ENCODE results near the gene URB2. TPM values are rescaled to one million over a fixed set of nuclear protein-coding genes. Genes with fewer than 3 reads are reported as not detected.

Gene URB2
- total and polyA plus RNA-seq, 2 donors (not counting 3 experiments of a cell fraction or from before 2014, with no cell fraction given): 4.7 to 12.4 TPM

DNA sequence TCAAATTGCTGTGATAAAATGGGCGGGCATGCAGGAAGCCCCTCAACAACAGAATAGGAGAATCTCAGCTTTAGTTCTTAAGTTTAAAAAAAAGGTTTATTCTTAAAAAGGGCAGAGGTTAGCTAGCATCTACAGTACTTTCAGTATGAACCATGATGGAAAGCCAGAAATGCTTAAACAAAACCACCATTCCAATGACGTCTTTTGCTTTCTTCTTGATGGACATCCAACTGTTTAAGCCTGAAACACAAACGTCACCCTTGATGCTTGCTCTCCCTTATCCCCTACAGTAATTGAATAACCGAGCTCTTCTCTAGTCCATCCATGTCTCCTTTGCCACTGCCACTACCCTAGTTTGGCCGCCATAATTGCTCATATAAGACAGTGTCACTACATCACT, 25.8 kb upstream of the URB2 start:
- no peaks in the 10 kb centered on the region for H3K4me1 ChIP-seq (ENCODE audit: control insufficient read depth, extremely low read depth, insufficient read depth, low read length)
- H3K27me3 ChIP-seq (ENCODE audit: control insufficient read depth in 2 of 2, insufficient read depth in 2 of 2, low read length in 2 of 2): no peaks in the 10 kb centered on the region
- peaks cover 22% of the 10 kb centered on the region for H3K79me2 ChIP-seq (ENCODE audit: control insufficient read depth, insufficient read depth, low read length)
- ChIA-PET POLR2A (no interaction called here), CTCF (no interaction called here)
- H3K9me3 ChIP-seq (replicated peaks; ENCODE audit: control insufficient read depth, insufficient read depth, low read length): no peaks in the 10 kb centered on the region
- no peak overlapping the region for H3K4me2 ChIP-seq (ENCODE audit: insufficient read depth, low read length)
- no peak for TF ChIP-seq POLR2AphosphoS5 (IDR thresholded peaks at IDR 0.05; ENCODE audit: insufficient read depth, low read depth, low read length)
- no peak for TF ChIP-seq POLR2A (IDR thresholded peaks at IDR 0.05; ENCODE audit: low read depth, low read length)
- TF ChIP-seq GATA2 (IDR thresholded peaks at IDR 0.05; ENCODE audit: insufficient read depth, insufficient read length, low read depth, low read length): no peak
- TF ChIP-seq, protein P1, sequence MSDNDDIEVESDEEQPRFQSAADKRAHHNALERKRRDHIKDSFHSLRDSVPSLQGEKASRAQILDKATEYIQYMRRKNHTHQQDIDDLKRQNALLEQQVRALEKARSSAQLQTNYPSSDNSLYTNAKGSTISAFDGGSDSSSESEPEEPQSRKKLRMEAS (IDR thresholded peaks at IDR 0.05; ENCODE audit: insufficient read depth, insufficient read length): no peak
- no peak for TF ChIP-seq JUN (IDR thresholded peaks at IDR 0.05; ENCODE audit: borderline replicate concordance, insufficient read depth, insufficient read length, low read depth)
- TF ChIP-seq, protein P2, sequence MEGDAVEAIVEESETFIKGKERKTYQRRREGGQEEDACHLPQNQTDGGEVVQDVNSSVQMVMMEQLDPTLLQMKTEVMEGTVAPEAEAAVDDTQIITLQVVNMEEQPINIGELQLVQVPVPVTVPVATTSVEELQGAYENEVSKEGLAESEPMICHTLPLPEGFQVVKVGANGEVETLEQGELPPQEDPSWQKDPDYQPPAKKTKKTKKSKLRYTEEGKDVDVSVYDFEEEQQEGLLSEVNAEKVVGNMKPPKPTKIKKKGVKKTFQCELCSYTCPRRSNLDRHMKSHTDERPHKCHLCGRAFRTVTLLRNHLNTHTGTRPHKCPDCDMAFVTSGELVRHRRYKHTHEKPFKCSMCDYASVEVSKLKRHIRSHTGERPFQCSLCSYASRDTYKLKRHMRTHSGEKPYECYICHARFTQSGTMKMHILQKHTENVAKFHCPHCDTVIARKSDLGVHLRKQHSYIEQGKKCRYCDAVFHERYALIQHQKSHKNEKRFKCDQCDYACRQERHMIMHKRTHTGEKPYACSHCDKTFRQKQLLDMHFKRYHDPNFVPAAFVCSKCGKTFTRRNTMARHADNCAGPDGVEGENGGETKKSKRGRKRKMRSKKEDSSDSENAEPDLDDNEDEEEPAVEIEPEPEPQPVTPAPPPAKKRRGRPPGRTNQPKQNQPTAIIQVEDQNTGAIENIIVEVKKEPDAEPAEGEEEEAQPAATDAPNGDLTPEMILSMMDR (IDR thresholded peaks at IDR 0.05; ENCODE audit: extremely low read depth in 1 of 2, insufficient read depth in 1 of 2, low read depth in 1 of 2, low read length in 2 of 2): no peak
- no peak for TF ChIP-seq EZH2 (IDR thresholded peaks at IDR 0.05; ENCODE audit: borderline replicate concordance, low read depth, low read length, severe bottlenecking)
- TF ChIP-seq MYC (IDR thresholded peaks at IDR 0.05; ENCODE audit: low read depth, low read length): no peak
- no peak for TF ChIP-seq FOS (IDR thresholded peaks at IDR 0.05; ENCODE audit: borderline replicate concordance, insufficient read depth, low read length)
- no peak overlapping the region for H3K4me3 ChIP-seq (replicated peaks in 1 of 3; ENCODE audit: insufficient read depth in 1 of 3, low read depth in 1 of 3, low read length in 3 of 3)
- peaks cover 3 to 5% of the 10 kb centered on the region in 2 experiments for H3K36me3 ChIP-seq (ENCODE audit: control insufficient read depth in 2 of 2, extremely low read depth in 1 of 2, insufficient read depth in 2 of 2, low read length in 2 of 2)
- FAIRE-seq: no peak
- no peaks in the 10 kb centered on the region for H4K20me1 ChIP-seq (replicated peaks; ENCODE audit: control insufficient read depth, extremely low read depth, insufficient read depth, low read length)
- H3K27ac ChIP-seq (ENCODE audit: insufficient read depth, low read depth, low read length): no peak overlapping the region
- H2AFZ ChIP-seq (ENCODE audit: low read depth, low read length): no peak overlapping the region
- dilution Hi-C loops (cut with MboI; ENCODE audit: extremely low pct_ligation_motif_present, low sequenced_read_pairs): no loop called here
- intact Hi-C loops (cut with micrococcal nuclease): no loop called here
- BruUV-seq (replicated peaks): no TSS peak
- no peaks in the 10 kb centered on the region for H3K9me1 ChIP-seq (replicated peaks; ENCODE audit: control insufficient read depth, extremely low read depth, insufficient read depth, low read length)
- DNase-seq (ENCODE audit: low read depth, low spot score): no peak
- H3K9ac ChIP-seq (replicated peaks; ENCODE audit: extremely low read depth, insufficient read depth, low read length): no peak overlapping the region

All from endothelial cell of umbilical vein (primary cell).